Ishikawa (cell line): Measurements from ENCODE around the gene HOXA10.

Experiments used
- CEBPB ChIP-seq: IDR thresholded peaks from 2 replicates; pipeline ENCODE4 v1.6.1; 2012
- CREB1 ChIP-seq: IDR thresholded peaks from 2 replicates; pipeline ENCODE4 v1.6.1; 2012; ENCODE audit warnings: low read depth
- NFIC ChIP-seq: IDR thresholded peaks from 2 replicates; pipeline ENCODE4 v1.6.1; 2012
- RAD21 ChIP-seq: IDR thresholded peaks from 2 replicates; pipeline ENCODE4 v1.6.1; 2012; ENCODE audit warnings: low read depth
- YY1 ChIP-seq: IDR thresholded peaks from 2 replicates; pipeline ENCODE4 v1.6.1; 2012; ENCODE audit warnings: low read depth
- TF ChIP-seq, protein P1 (sequence below): IDR thresholded peaks from 2 replicates; pipeline ENCODE4 v1.6.1; 2012; ENCODE audit warnings: low read depth, mild to moderate bottlenecking
- TF ChIP-seq, protein P2 (sequence below): IDR thresholded peaks from 2 replicates; pipeline ENCODE4 v1.6.1; 2012

GRCh38 chr7:27203964-27204594 is 30.0 kb upstream of the HOXA10 start:
- TF ChIP-seq RAD21 (no peak), YY1 (no peak), NFIC (no peak), CREB1 (no peak), CEBPB (no peak)
- TF ChIP-seq, protein P1, sequence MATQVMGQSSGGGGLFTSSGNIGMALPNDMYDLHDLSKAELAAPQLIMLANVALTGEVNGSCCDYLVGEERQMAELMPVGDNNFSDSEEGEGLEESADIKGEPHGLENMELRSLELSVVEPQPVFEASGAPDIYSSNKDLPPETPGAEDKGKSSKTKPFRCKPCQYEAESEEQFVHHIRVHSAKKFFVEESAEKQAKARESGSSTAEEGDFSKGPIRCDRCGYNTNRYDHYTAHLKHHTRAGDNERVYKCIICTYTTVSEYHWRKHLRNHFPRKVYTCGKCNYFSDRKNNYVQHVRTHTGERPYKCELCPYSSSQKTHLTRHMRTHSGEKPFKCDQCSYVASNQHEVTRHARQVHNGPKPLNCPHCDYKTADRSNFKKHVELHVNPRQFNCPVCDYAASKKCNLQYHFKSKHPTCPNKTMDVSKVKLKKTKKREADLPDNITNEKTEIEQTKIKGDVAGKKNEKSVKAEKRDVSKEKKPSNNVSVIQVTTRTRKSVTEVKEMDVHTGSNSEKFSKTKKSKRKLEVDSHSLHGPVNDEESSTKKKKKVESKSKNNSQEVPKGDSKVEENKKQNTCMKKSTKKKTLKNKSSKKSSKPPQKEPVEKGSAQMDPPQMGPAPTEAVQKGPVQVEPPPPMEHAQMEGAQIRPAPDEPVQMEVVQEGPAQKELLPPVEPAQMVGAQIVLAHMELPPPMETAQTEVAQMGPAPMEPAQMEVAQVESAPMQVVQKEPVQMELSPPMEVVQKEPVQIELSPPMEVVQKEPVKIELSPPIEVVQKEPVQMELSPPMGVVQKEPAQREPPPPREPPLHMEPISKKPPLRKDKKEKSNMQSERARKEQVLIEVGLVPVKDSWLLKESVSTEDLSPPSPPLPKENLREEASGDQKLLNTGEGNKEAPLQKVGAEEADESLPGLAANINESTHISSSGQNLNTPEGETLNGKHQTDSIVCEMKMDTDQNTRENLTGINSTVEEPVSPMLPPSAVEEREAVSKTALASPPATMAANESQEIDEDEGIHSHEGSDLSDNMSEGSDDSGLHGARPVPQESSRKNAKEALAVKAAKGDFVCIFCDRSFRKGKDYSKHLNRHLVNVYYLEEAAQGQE = no peak
- TF ChIP-seq, protein P2, sequence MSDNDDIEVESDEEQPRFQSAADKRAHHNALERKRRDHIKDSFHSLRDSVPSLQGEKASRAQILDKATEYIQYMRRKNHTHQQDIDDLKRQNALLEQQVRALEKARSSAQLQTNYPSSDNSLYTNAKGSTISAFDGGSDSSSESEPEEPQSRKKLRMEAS = no peak
